CD4-positive, CD25-positive, alpha-beta regulatory T cell (primary cell): ENCODE data around the gene DLGAP4. TPM values are rescaled to one million over a fixed set of nuclear protein-coding genes. Genes with fewer than 3 reads are reported as not detected.
A peak's percentile ranks its signal among the peaks of the same experiment; 100 is the strongest.

Experiments
- ATAC-seq, 2 donors: fragments of 150-1000 bp; cut with Tn5 transposase; one replicate each; pipeline ENCODE4 v1.10.0; 2021; ENCODE audit warnings: low read depth in 2 of 2, moderate number of reproducible peaks in 2 of 2, moderate library complexity in 1 of 2
- DNase-seq, 3 donors: peaks; one replicate each; pipeline versions ENCODE4 v3.0.0 to v3.0.0-alpha.2; 2012 to 2022; ENCODE audit warnings: mixed read lengths in 1 of 3
- H3K27ac ChIP-seq: one replicate; pipeline ENCODE4 v1.7.0; 2013; ENCODE audit warnings: mild to moderate bottlenecking, low read length; ENCODE audit not compliant: insufficient read depth, poor library complexity, severe bottlenecking
- H3K27me3 ChIP-seq: one replicate; pipeline ENCODE4 v1.7.0; 2013; ENCODE audit warnings: low read length; ENCODE audit not compliant: control insufficient read depth, insufficient read depth
- H3K36me3 ChIP-seq: one replicate; pipeline ENCODE4 v1.7.0; 2013; ENCODE audit warnings: mild to moderate bottlenecking, low read length, moderate library complexity; ENCODE audit not compliant: control insufficient read depth, insufficient read depth
- H3K4me1 ChIP-seq: 2 replicates; pipeline ENCODE4 v1.7.0; 2013; ENCODE audit warnings: mild to moderate bottlenecking, low read length; ENCODE audit not compliant: insufficient read depth, control insufficient read depth, poor library complexity, severe bottlenecking
- H3K4me3 ChIP-seq: one replicate; pipeline ENCODE4 v1.7.0; 2013; ENCODE audit warnings: low read depth, mild to moderate bottlenecking, low read length, moderate library complexity
- H3K9me3 ChIP-seq, 2 experiments: 1 replicate in 1 of 2; 2 replicates in 1 of 2; pipeline ENCODE4 v1.7.0; 2013; ENCODE audit warnings: low read length in 2 of 2, mild to moderate bottlenecking in 1 of 2, moderate library complexity in 1 of 2; ENCODE audit not compliant: control insufficient read depth in 2 of 2
- H3K27ac Mint-ChIP-seq, 3 donors: one replicate each; pipeline ENCODE4 v1.8.0; 2020 to 2022; ENCODE audit warnings: mild to moderate bottlenecking in 3 of 3, mixed read lengths in 3 of 3, moderate library complexity in 2 of 3
- H3K27me3 Mint-ChIP-seq: one replicate; pipeline ENCODE4 v1.8.0; 2022; ENCODE audit warnings: mild to moderate bottlenecking, mixed read lengths
- H3K36me3 Mint-ChIP-seq: one replicate; pipeline ENCODE4 v1.8.0; 2020; ENCODE audit warnings: mixed read lengths
- H3K4me1 Mint-ChIP-seq, 4 donors: one replicate each; pipeline ENCODE4 v1.8.0; 2020 to 2022; ENCODE audit warnings: mixed read lengths in 4 of 4, mild to moderate bottlenecking in 1 of 4
- H3K4me3 Mint-ChIP-seq, 4 donors: one replicate each; pipeline ENCODE4 v1.8.0; 2020 to 2022; ENCODE audit warnings: mild to moderate bottlenecking in 4 of 4, mixed read lengths in 4 of 4, moderate library complexity in 3 of 4
- H3K9me3 Mint-ChIP-seq, 7 donors: one replicate each; pipeline ENCODE4 v1.8.0; 2020 to 2022; ENCODE audit warnings: mixed read lengths in 7 of 7, mild to moderate bottlenecking in 3 of 7, moderate library complexity in 2 of 7
- polyA plus RNA-seq, 4 donors: library from polyadenylated mRNA; unstranded; fragments of 300-500 nt; fragmentation: Illumina TruSeq; gene quantifications; one replicate each; pipeline ENCODE4 v1.2.3, GENCODE V29; 2021
- total RNA-seq: library from RNA; stranded (reverse); gene quantifications from one replicate; pipeline ENCODE4 v1.2.3, GENCODE V29; 2022

The DLGAP4 gene
- total and polyA plus RNA-seq, 5 donors from 2014 or later = 10.8 to 43.5 (median 14.7) TPM

DNA sequence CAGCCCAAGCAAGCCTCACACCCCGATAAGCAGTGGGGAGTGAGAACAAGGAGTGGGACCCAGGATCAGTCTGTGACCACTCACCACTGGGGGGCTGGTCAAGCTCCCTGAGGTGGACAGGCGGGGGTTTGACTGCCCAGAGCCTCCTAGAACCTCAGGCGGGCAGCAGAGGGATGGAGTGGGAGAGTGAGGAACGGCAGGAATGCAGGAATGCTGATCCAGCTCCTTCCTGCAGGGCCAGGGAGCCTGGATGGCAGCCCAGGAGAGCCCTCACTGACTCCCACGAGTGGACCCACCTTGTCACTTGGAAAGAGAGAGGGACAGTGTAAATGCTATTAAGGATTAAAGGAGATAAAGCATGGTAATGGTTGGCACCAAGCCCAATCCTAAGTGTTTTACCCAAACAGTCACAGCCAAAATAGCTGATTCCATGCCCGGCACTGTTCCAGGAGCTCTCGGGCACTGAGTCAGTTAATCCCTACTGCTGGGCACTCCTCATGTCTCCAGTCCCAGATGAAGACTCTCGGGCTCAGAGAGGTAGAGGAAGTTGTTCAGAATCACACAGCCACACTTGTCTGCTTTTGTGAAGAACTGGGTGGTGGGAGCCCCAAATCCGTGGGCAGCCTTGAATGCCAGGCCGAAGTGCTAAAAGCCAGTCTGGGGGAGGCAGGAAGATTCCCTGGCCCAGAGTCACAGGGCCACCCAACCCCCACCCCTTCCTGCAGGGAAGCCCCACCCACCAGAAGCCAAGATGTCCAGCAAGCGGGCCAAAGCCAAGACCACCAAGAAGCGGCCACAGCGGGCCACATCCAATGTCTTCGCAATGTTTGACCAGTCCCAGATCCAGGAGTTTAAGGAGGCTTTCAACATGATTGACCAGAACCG lies 238.2 kb downstream of the DLGAP4 start:
- Histone ChIP-seq H3K9me3 (no peaks in the 10 kb centered on the region), H3K27ac (no peak overlapping the region), H3K4me1 (peaks cover 10% of the 10 kb centered on the region), H3K36me3 (no peaks in the 10 kb centered on the region), H3K27me3 (no peaks in the 10 kb centered on the region), H3K4me3 (no peak overlapping the region)
- Mint-ChIP-seq H3K27me3 (no peaks in the 10 kb centered on the region), H3K36me3 (no peaks in the 10 kb centered on the region), H3K27ac (no peak overlapping the region), H3K4me1 (peaks cover 0 to 3% (median 0%) of the 10 kb centered on the region in 4 donors), H3K4me3 (no peak overlapping the region), H3K9me3 (no peaks in the 10 kb centered on the region)
- ATAC-seq (no peak), DNase-seq (no peak)

DNA sequence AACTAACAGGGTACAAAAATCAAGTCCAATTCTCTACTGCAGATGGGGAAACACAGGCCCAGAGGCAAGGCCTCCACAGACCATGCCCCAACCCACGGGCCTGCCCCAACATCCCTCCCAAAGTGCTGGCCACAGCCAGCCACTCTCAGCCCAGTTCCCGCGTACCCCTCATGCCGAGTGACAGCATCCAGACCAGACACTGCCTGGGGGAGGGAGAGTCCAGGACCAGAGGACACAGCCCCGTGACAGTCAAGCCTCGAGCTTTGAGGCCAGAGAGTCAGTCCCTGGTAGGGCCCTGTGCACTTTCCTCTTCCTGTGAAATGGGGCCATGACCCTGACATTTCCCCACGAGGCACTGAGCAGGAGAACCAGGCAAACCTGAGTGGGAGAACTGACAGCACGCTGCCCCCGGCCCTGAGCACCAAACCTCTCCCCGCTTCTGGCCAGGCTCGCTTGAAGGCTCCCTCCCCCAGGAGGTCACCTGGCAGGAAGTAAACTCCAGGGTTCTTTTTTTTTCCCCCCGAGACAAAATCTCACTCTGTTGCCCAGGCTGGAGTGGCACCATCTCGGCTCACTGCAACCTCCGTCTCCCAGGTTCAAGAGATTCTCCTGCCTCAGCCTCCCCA lies 240.1 kb downstream of the DLGAP4 start:
- no peak overlapping the region for H3K4me3 Mint-ChIP-seq
- Histone ChIP-seq H3K27me3 (no peaks in the 10 kb centered on the region), H3K27ac (no peak overlapping the region), H3K9me3 (no peaks in the 10 kb centered on the region), H3K4me3 (no peak overlapping the region), H3K4me1 (peaks cover 8% of the 10 kb centered on the region), H3K36me3 (no peaks in the 10 kb centered on the region)
- DNase-seq (no peak), ATAC-seq (no peak)
- no peaks in the 10 kb centered on the region for H3K36me3 Mint-ChIP-seq
- no peak overlapping the region for H3K27ac Mint-ChIP-seq
- H3K4me1 Mint-ChIP-seq = no peaks in the 10 kb centered on the region
- H3K9me3 Mint-ChIP-seq = no peaks in the 10 kb centered on the region
- H3K27me3 Mint-ChIP-seq = no peaks in the 10 kb centered on the region

- no peak overlapping the region for H3K4me3 Mint-ChIP-seq
- H3K27ac Mint-ChIP-seq = no peak overlapping the region
Measured at GRCh38 chr20:36547186-36548005, 241.3 kb downstream of the DLGAP4 start.

GRCh38 chr20:36548006-36548315 lies 241.8 kb downstream of the DLGAP4 start:
- no peak for ATAC-seq

More at GRCh38 chr20:36547186-36548005, 241.3 kb downstream of the DLGAP4 start:
- no peak for ATAC-seq
- Histone ChIP-seq H3K27me3 (no peaks in the 10 kb centered on the region), H3K9me3 (no peaks in the 10 kb centered on the region), H3K4me1 (no peaks in the 10 kb centered on the region), H3K36me3 (no peaks in the 10 kb centered on the region), H3K27ac (no peak overlapping the region), H3K4me3 (no peak overlapping the region)
- Mint-ChIP-seq H3K36me3 (no peaks in the 10 kb centered on the region), H3K9me3 (no peaks in the 10 kb centered on the region), H3K4me1 (no peaks in the 10 kb centered on the region), H3K27me3 (no peaks in the 10 kb centered on the region)
- no peak for DNase-seq

DNA sequence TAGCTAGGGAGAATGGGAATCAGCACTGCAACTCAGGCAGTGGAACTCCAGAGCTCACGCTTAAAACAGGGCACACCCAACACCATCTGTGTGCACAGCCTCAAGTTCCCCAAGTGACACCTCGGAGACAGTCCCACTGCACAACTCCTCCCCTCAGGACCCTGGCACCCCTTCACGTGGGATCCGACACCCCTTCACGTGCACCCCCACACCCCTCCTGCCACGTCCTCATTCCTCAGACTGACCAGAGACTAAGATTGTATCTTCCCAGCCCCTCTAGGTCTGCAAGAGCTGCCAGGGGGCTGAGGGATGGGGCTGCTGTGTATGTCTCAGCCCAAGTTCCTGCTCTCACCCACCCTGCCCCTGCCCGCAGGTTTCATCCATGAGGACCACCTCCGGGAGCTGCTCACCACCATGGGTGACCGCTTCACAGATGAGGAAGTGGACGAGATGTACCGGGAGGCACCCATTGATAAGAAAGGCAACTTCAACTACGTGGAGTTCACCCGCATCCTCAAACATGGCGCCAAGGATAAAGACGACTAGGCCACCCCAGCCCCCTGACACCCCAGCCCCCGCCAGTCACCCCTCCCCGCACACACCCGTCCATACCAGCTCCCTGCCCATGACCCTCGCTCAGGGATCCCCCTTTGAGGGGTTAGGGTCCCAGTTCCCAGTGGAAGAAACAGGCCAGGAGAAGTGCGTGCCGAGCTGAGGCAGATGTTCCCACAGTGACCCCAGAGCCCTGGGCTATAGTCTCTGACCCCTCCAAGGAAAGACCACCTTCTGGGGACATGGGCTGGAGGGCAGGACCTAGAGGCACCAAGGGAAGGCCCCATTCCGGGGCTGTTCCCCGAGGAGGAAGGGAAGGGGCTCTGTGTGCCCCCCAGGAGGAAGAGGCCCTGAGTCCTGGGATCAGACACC lies 242.8 kb downstream of the DLGAP4 start:
- H3K4me3 ChIP-seq = no peak overlapping the region
- ATAC-seq (no peak), DNase-seq (no peak)
- H3K27ac Mint-ChIP-seq = peak overlapping the region in 1 of 3 donors; percentile 76
- H3K27me3 Mint-ChIP-seq = no peaks in the 10 kb centered on the region
- H3K36me3 Mint-ChIP-seq = no peaks in the 10 kb centered on the region
- H3K9me3 Mint-ChIP-seq = no peaks in the 10 kb centered on the region
- no peaks in the 10 kb centered on the region for H3K36me3 ChIP-seq
- no peaks in the 10 kb centered on the region for H3K27me3 ChIP-seq
- no peaks in the 10 kb centered on the region for H3K9me3 ChIP-seq
- peaks cover 0 to 2% (median 0%) of the 10 kb centered on the region in 4 donors for H3K4me1 Mint-ChIP-seq
- no peak overlapping the region for H3K27ac ChIP-seq
- H3K4me3 Mint-ChIP-seq = no peak overlapping the region
- H3K4me1 ChIP-seq = no peaks in the 10 kb centered on the region

More at GRCh38 chr20:36548006-36548315, 241.8 kb downstream of the DLGAP4 start:
- no peak overlapping the region for H3K27ac Mint-ChIP-seq
- no peak overlapping the region for H3K4me3 Mint-ChIP-seq
- H3K27me3 ChIP-seq = no peaks in the 10 kb centered on the region
- H3K27me3 Mint-ChIP-seq = no peaks in the 10 kb centered on the region
- H3K36me3 ChIP-seq = no peaks in the 10 kb centered on the region
- no peak overlapping the region for H3K27ac ChIP-seq
- no peaks in the 10 kb centered on the region for H3K4me1 Mint-ChIP-seq
- no peaks in the 10 kb centered on the region for H3K36me3 Mint-ChIP-seq
- H3K9me3 Mint-ChIP-seq = no peaks in the 10 kb centered on the region
- no peaks in the 10 kb centered on the region for H3K9me3 ChIP-seq
- DNase-seq = no peak
- H3K4me3 ChIP-seq = no peak overlapping the region
- no peaks in the 10 kb centered on the region for H3K4me1 ChIP-seq

DNA sequence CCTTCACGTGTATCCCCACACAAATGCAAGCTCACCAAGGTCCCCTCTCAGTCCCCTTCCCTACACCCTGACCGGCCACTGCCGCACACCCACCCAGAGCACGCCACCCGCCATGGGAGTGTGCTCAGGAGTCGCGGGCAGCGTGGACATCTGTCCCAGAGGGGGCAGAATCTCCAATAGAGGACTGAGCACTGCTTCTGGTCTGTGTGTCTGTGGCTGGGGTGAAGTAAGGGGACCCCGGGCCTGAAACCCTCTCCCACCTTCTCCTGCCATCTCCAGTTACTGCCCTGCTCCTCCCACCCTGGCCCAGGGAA lies 243.4 kb downstream of the DLGAP4 start:
- ATAC-seq = no peak

More for the DNA sequence above, 243.4 kb downstream of the DLGAP4 start:
- Histone ChIP-seq H3K36me3 (no peaks in the 10 kb centered on the region), H3K9me3 (no peaks in the 10 kb centered on the region), H3K27me3 (no peaks in the 10 kb centered on the region), H3K4me1 (no peaks in the 10 kb centered on the region), H3K27ac (no peak overlapping the region), H3K4me3 (no peak overlapping the region)
- no peaks in the 10 kb centered on the region for H3K9me3 Mint-ChIP-seq
- peaks cover 0 to 2% (median 0%) of the 10 kb centered on the region in 4 donors for H3K4me1 Mint-ChIP-seq
- no peak for DNase-seq
- H3K36me3 Mint-ChIP-seq = no peaks in the 10 kb centered on the region
- no peaks in the 10 kb centered on the region for H3K27me3 Mint-ChIP-seq
- no peak overlapping the region for H3K4me3 Mint-ChIP-seq
- H3K27ac Mint-ChIP-seq = peak overlapping the region in 1 of 3 donors; percentile 51
